Tongue (tissue), 2 donors: Measurements from ENCODE around the gene ACACA. TPM values are rescaled to one million over a fixed set of nuclear protein-coding genes. Genes with fewer than 3 reads are reported as not detected.
"Not testable (repeated sequence)": the region's sequence is repeated elsewhere in the genome, so short reads cannot be mapped to it uniquely, and the experiment has no call there.

Experiments
- DNase-seq: peaks from one replicate; pipeline ENCODE4 v3.0.0-alpha.2; 2015
- total RNA-seq: library from RNA; depleted of rRNA; stranded (reverse); fragments of >200 nt; gene quantifications from one replicate; pipeline ENCODE4 v1.2.3, GENCODE V29; 2014

The ACACA gene
- total RNA-seq, 1 donor from 2014 or later = 45.0 TPM

- no peak for DNase-seq
Measured at GRCh38 chr17:37393352-37393751, 13.3 kb downstream of the ACACA start.

GRCh38 chr17:37392024-37392590 lies 14.5 kb downstream of the ACACA start:
- peak; percentile 38 for DNase-seq

GRCh38 chr17:37391146-37391545 lies 15.5 kb downstream of the ACACA start:
- DNase-seq = no peak

GRCh38 chr17:37389160-37389559 lies 17.5 kb downstream of the ACACA start:
- DNase-seq = no peak

- no peak for DNase-seq
Measured at GRCh38 chr17:37388266-37388665, 18.4 kb downstream of the ACACA start.

GRCh38 chr17:37386462-37386861 lies 20.2 kb downstream of the ACACA start:
- DNase-seq = no peak

GRCh38 chr17:37385474-37385990 lies 21.1 kb downstream of the ACACA start:
- no peak for DNase-seq

GRCh38 chr17:37384560-37385149 lies 22.0 kb downstream of the ACACA start:
- DNase-seq = no peak

GRCh38 chr17:37382056-37382455 lies 24.6 kb downstream of the ACACA start:
- DNase-seq = no peak

GRCh38 chr17:37375706-37376105 lies 30.9 kb downstream of the ACACA start, which contains the start of gene C17orf78:
C17orf78 (plus strand) TSS chr17:37375985; CDS start chr17:37376093, 108 bp downstream.
- DNase-seq = no peak

GRCh38 chr17:37373530-37374159 lies 33.0 kb downstream of the ACACA start:
- peak; percentile 86 for DNase-seq

GRCh38 chr17:37368577-37368976 lies 38.1 kb downstream of the ACACA start:
- no peak for DNase-seq

GRCh38 chr17:37365589-37365988 lies 41.0 kb downstream of the ACACA start:
- DNase-seq = no peak

- peak; percentile 59 for DNase-seq
Measured at GRCh38 chr17:37361543-37361942, 45.1 kb downstream of the ACACA start.

GRCh38 chr17:37360632-37361031 lies 46.0 kb downstream of the ACACA start:
- DNase-seq = no peak

GRCh38 chr17:37359682-37360188 lies 46.9 kb downstream of the ACACA start:
- no peak for DNase-seq

- DNase-seq = peak; percentile 96
Measured at GRCh38 chr17:37358830-37359681, 47.6 kb downstream of the ACACA start.

- peak; percentile 84 for DNase-seq
Measured at GRCh38 chr17:37358098-37358829, 48.4 kb downstream of the ACACA start.

- DNase-seq = not testable (repeated sequence)
Measured at GRCh38 chr17:37356796-37357569, 49.7 kb downstream of the ACACA start.

- not testable (repeated sequence) for DNase-seq
Measured at GRCh38 chr17:37346863-37347402, 59.7 kb downstream of the ACACA start.
